WTC11 (cell line): ENCODE results near the gene CFAP221. TPM values are rescaled to one million over a fixed set of nuclear protein-coding genes. Genes with fewer than 3 reads are reported as not detected.

Experiments
- ATAC-seq: fragments of 200-7000 bp; cut with Tn5 transposase; 2 replicates; pipeline ENCODE4 v1.10.0; 2021; ENCODE audit warnings: mild to moderate bottlenecking, moderate library complexity
- CTCF ChIA-PET: fragments of 300-600 bp; sonication (Branson Sonifier 250); formaldehyde crosslinking; loops from one replicate; lab custom pipeline; 2021; ENCODE audit warnings: antibody characterized with exemption; lab: Charles Lee
- POLR2A ChIA-PET: fragments of 350-600 bp; sonication (Branson Sonifier 250); formaldehyde crosslinking; loops from one replicate; lab custom pipeline; 2021; ENCODE audit warnings: antibody characterized with exemption; lab: Charles Lee
- DNase-seq: peaks from one replicate; pipeline ENCODE4 v3.0.0; 2021; ENCODE audit warnings: low spot score
- H3K27ac Mint-ChIP-seq: 2 replicates; pipeline ENCODE4 v1.8.0; 2021; ENCODE audit warnings: mixed read lengths
- H3K27me3 Mint-ChIP-seq: 2 replicates; pipeline ENCODE4 v1.8.0; 2021; ENCODE audit warnings: low read depth, mild to moderate bottlenecking, moderate library complexity, mixed read lengths
- H3K36me3 Mint-ChIP-seq: 2 replicates; pipeline ENCODE4 v1.8.0; 2021; ENCODE audit warnings: mixed read lengths
- H3K4me1 Mint-ChIP-seq: 2 replicates; pipeline ENCODE4 v1.8.0; 2022; ENCODE audit warnings: mixed read lengths
- H3K4me3 Mint-ChIP-seq: 2 replicates; pipeline ENCODE4 v1.8.0; 2021; ENCODE audit warnings: mild to moderate bottlenecking, moderate library complexity, mixed read lengths
- H3K9me3 Mint-ChIP-seq: 2 replicates; pipeline ENCODE4 v1.8.0; 2021; ENCODE audit warnings: mixed read lengths
- ATF2 ChIP-seq: sonication (generic); formaldehyde crosslinking; IDR thresholded peaks from 2 replicates; pipeline ENCODE4 v1.8.1; 2022; ENCODE audit warnings: low read depth, missing genetic modification reagents, borderline replicate concordance
- E2F1 ChIP-seq: sonication (generic); formaldehyde crosslinking; IDR thresholded peaks from 2 replicates; pipeline ENCODE4 v1.8.0; 2022; ENCODE audit warnings: mild to moderate bottlenecking, missing genetic modification reagents
- EMX1 ChIP-seq: fragments of 250-450 bp; sonication (Bioruptor Pico); IDR thresholded peaks from 2 replicates; pipeline ENCODE4 v1.8.0; 2021; ENCODE audit warnings: mild to moderate bottlenecking
- ESRRA ChIP-seq: sonication (generic); formaldehyde crosslinking; IDR thresholded peaks from 2 replicates; pipeline ENCODE4 v1.8.1; 2022; ENCODE audit warnings: mild to moderate bottlenecking, missing genetic modification reagents, borderline replicate concordance
- FOXP1 ChIP-seq: sonication (generic); formaldehyde crosslinking; IDR thresholded peaks from 2 replicates; pipeline ENCODE4 v1.8.0; 2022; ENCODE audit warnings: missing genetic modification reagents, mild to moderate bottlenecking, moderate library complexity, borderline replicate concordance
- GTF2I ChIP-seq: fragments of 250-450 bp; sonication (Bioruptor Pico); conservative IDR thresholded peaks from 2 replicates; pipeline ENCODE4 v1.4.0; 2021; ENCODE audit warnings: mild to moderate bottlenecking
- HMGA2 ChIP-seq: fragments of 250-450 bp; sonication (Bioruptor Pico); IDR thresholded peaks from 2 replicates; pipeline ENCODE4 v1.4.0; 2021; ENCODE audit warnings: mild to moderate bottlenecking, moderate library complexity
- KAT7 ChIP-seq: sonication (generic); formaldehyde crosslinking; IDR thresholded peaks from 2 replicates; pipeline ENCODE4 v1.8.1; 2023; ENCODE audit warnings: missing genetic modification reagents, mild to moderate bottlenecking, borderline replicate concordance
- MAX ChIP-seq: sonication (generic); formaldehyde crosslinking; IDR thresholded peaks from 2 replicates; pipeline ENCODE4 v1.8.0; 2022; ENCODE audit warnings: mild to moderate bottlenecking, missing genetic modification reagents
- NR1H2 ChIP-seq: sonication (generic); formaldehyde crosslinking; IDR thresholded peaks from 2 replicates; pipeline ENCODE4 v1.9.0; 2021; ENCODE audit warnings: mild to moderate bottlenecking, moderate library complexity, missing genetic modification reagents
- NR2C2 ChIP-seq: sonication (generic); formaldehyde crosslinking; IDR thresholded peaks from 2 replicates; pipeline ENCODE4 v1.8.0; 2022; ENCODE audit warnings: mild to moderate bottlenecking, missing genetic modification reagents
- NR3C1 ChIP-seq: sonication (generic); formaldehyde crosslinking; conservative IDR thresholded peaks from 2 replicates; pipeline ENCODE4 v1.8.1; 2023; ENCODE audit warnings: low read depth, mild to moderate bottlenecking, missing genetic modification reagents
- PRRX2 ChIP-seq: fragments of 250-450 bp; sonication (Bioruptor Pico); IDR thresholded peaks from 2 replicates; pipeline ENCODE4 v1.8.0; 2021; ENCODE audit warnings: mild to moderate bottlenecking
- TEAD4 ChIP-seq: sonication (generic); formaldehyde crosslinking; IDR thresholded peaks from 2 replicates; pipeline ENCODE4 v1.8.0; 2022; ENCODE audit warnings: mild to moderate bottlenecking, missing genetic modification reagents
- USF1 ChIP-seq: sonication (generic); formaldehyde crosslinking; IDR thresholded peaks from 2 replicates; pipeline ENCODE4 v1.8.0; 2022; ENCODE audit warnings: mild to moderate bottlenecking, missing genetic modification reagents
- ZBTB43 ChIP-seq: sonication (generic); formaldehyde crosslinking; IDR thresholded peaks from 2 replicates; pipeline ENCODE4 v1.8.1; 2023; ENCODE audit warnings: mild to moderate bottlenecking, missing genetic modification reagents
- ZMAT4 ChIP-seq: fragments of 250-450 bp; sonication (Bioruptor Pico); IDR thresholded peaks from 2 replicates; pipeline ENCODE4 v1.9.0; 2021; ENCODE audit warnings: mild to moderate bottlenecking
- ZNF219 ChIP-seq: sonication (generic); formaldehyde crosslinking; IDR thresholded peaks from 2 replicates; pipeline ENCODE4 v1.8.0; 2023; ENCODE audit warnings: missing genetic modification reagents, mild to moderate bottlenecking, borderline replicate concordance
- ZNF232 ChIP-seq: sonication (generic); formaldehyde crosslinking; IDR thresholded peaks from 2 replicates; pipeline ENCODE4 v1.8.0; 2022; ENCODE audit warnings: mild to moderate bottlenecking, missing genetic modification reagents
- ZNF512 ChIP-seq: sonication (generic); formaldehyde crosslinking; IDR thresholded peaks from 2 replicates; pipeline ENCODE4 v1.8.1; 2022; ENCODE audit warnings: missing genetic modification reagents, borderline replicate concordance
- ZNF532 ChIP-seq: fragments of 250-450 bp; sonication (Bioruptor Pico); IDR thresholded peaks from 2 replicates; pipeline ENCODE4 v1.9.0; 2021; ENCODE audit warnings: mild to moderate bottlenecking, borderline replicate concordance
- total RNA-seq: library from RNA; stranded (reverse); gene quantifications from 3 replicates; pipeline ENCODE4 v1.2.3, GENCODE V29; 2021

CFAP221 gene
- total RNA-seq, 1 experiment from 2014 or later = 0.35 TPM

- TF ChIP-seq ZNF219 (CRISPR knock-in tag) (no peak), FOXP1 (no peak), NR1H2 (no peak), NR3C1 (no peak), GTF2I (CRISPR knock-in tag) (no peak), NR2C2 (CRISPR knock-in tag) (no peak), ATF2 (CRISPR knock-in tag) (no peak)
Measured at GRCh38 chr2:119496682-119497081, 47.6 kb upstream of the CFAP221 start (continued).

GRCh38 chr2:119508756-119509155, 35.5 kb upstream of the CFAP221 start:
- Mint-ChIP-seq H3K4me1 (no peaks in the 10 kb centered on the region), H3K4me3 (no peak overlapping the region), H3K27ac (no peak overlapping the region), H3K9me3 (peaks cover 4% of the 10 kb centered on the region; the same call in 1 of the 2 replicates), H3K27me3 (peaks cover 5% of the 10 kb centered on the region; the same call in 1 of the 2 replicates), H3K36me3 (no peaks in the 10 kb centered on the region)
- CTCF ChIA-PET = interaction anchor here (0.6 to 1.4 kb wide), 3 partner anchors 9 to 21 kb away, joined by 3 to 6 read pairs (median 4); partner anchors contain the start of gene SCTR
- no peak for DNase-seq
- TF ChIP-seq NR2C2 (CRISPR knock-in tag) (no peak), KAT7 (CRISPR knock-in tag) (no peak), ZNF532 (CRISPR knock-in tag) (no peak), E2F1 (no peak), MAX (CRISPR knock-in tag) (no peak), ZMAT4 (no peak), ZBTB43 (no peak), TEAD4 (no peak), USF1 (no peak), ZNF512 (no peak), PRRX2 (no peak), HMGA2 (no peak), ESRRA (CRISPR knock-in tag) (no peak), ZNF232 (CRISPR knock-in tag) (no peak), EMX1 (CRISPR knock-in tag) (no peak)
- ATAC-seq = no peak
- POLR2A ChIA-PET = no interaction called here
